Neural cell (in vitro differentiated cells): ENCODE results near the gene ACTN1. TPM values are rescaled to one million over a fixed set of nuclear protein-coding genes. Genes with fewer than 3 reads are reported as not detected.
"Not testable (repeated sequence)": the region's sequence is repeated elsewhere in the genome, so short reads cannot be mapped to it uniquely, and the experiment has no call there.

ENCODE experiments used
- H2AFZ ChIP-seq: fragments of 200-600, 300-800 bp; sonication (generic), shearing (Covaris generic); 2 replicates; pipeline ENCODE4 v1.6.0; 2014; ENCODE audit warnings: low read depth, mild to moderate bottlenecking, antibody characterized with exemption, low read length, moderate library complexity
- H3F3A ChIP-seq: fragments of 200-600 bp; shearing (Covaris generic); 2 replicates; pipeline ENCODE4 v1.6.1; 2016; ENCODE audit warnings: mild to moderate bottlenecking, moderate library complexity, mixed read lengths, antibody characterized with exemption, low read length; ENCODE audit not compliant: insufficient read depth, poor library complexity, severe bottlenecking
- H3K27ac ChIP-seq: fragments of 200-600, 300-800 bp; sonication (generic), shearing (Covaris generic); 2 replicates; pipeline ENCODE4 v1.5.1; 2014; ENCODE audit warnings: mild to moderate bottlenecking, low read length, moderate library complexity
- H3K27me3 ChIP-seq: fragments of 300-800, 200-600 bp; sonication (generic), shearing (Covaris generic); 2 replicates; pipeline ENCODE4 v1.6.0; 2014; ENCODE audit warnings: mild to moderate bottlenecking, low read depth, low read length, moderate library complexity; ENCODE audit not compliant: insufficient read depth
- H3K36me3 ChIP-seq: fragments of 300-800, 200-600 bp; sonication (generic), shearing (Covaris generic); 2 replicates; pipeline ENCODE4 v1.5.1; 2014; ENCODE audit warnings: mild to moderate bottlenecking, antibody characterized with exemption, low read length, moderate library complexity; ENCODE audit not compliant: insufficient read depth
- H3K4me2 ChIP-seq: fragments of 300-800, 200-600 bp; sonication (generic), shearing (Covaris generic); 2 replicates; pipeline ENCODE4 v1.6.0; 2014; ENCODE audit warnings: mild to moderate bottlenecking, low read length
- H3K4me3 ChIP-seq: fragments of 300-800, 200-600 bp; sonication (generic), shearing (Covaris generic); 2 replicates; pipeline ENCODE4 v1.5.1; 2014; ENCODE audit warnings: mild to moderate bottlenecking, low read length, moderate library complexity
- H3K79me2 ChIP-seq: fragments of 200-600 bp; shearing (Covaris generic); replicated peaks from 2 replicates; pipeline ENCODE4 v1.6.0; 2014; ENCODE audit warnings: mild to moderate bottlenecking, low read length, moderate library complexity; ENCODE audit not compliant: insufficient read depth
- H3K9ac ChIP-seq: fragments of 300-800, 200-600 bp; sonication (generic), shearing (Covaris generic); 2 replicates; pipeline ENCODE4 v1.6.1; 2016; ENCODE audit warnings: mild to moderate bottlenecking, low read length, mixed read lengths
- H3K9me2 ChIP-seq: fragments of 200-600 bp; shearing (Covaris generic); 2 replicates; pipeline ENCODE4 v1.6.1; 2016; ENCODE audit warnings: mild to moderate bottlenecking, low read length, mixed read lengths; ENCODE audit not compliant: insufficient read depth
- H3K9me3 ChIP-seq: fragments of 200-600, 300-800 bp; sonication (generic), shearing (Covaris generic); 2 replicates; pipeline ENCODE4 v1.6.1; 2016; ENCODE audit warnings: mild to moderate bottlenecking, mixed run types, low read length, moderate library complexity, mixed read lengths
- H4K20me1 ChIP-seq: fragments of 200-600 bp; shearing (Covaris generic); 2 replicates; pipeline ENCODE4 v1.6.1; 2016; ENCODE audit warnings: mild to moderate bottlenecking, mixed run types; ENCODE audit not compliant: insufficient read depth
- CTCF ChIP-seq: fragments of 450-650 bp; IDR thresholded peaks from 2 replicates; pipeline ENCODE4 v1.5.1; 2014; ENCODE audit warnings: antibody characterized with exemption, mild to moderate bottlenecking, moderate library complexity; ENCODE audit not compliant: poor library complexity, severe bottlenecking
- EP300 ChIP-seq: fragments of 450-650 bp; conservative IDR thresholded peaks from 2 replicates; pipeline ENCODE4 v1.6.1; 2014; ENCODE audit warnings: antibody characterized with exemption, mild to moderate bottlenecking, moderate library complexity; ENCODE audit not compliant: poor library complexity, severe bottlenecking
- EZH2 ChIP-seq: fragments of 200-600, 300-800 bp; shearing (Covaris generic), sonication (generic); IDR thresholded peaks from 2 replicates; pipeline ENCODE4 v1.6.1; 2014; ENCODE audit warnings: antibody characterized with exemption, low read length, borderline replicate concordance, mild to moderate bottlenecking; ENCODE audit not compliant: insufficient read depth, poor library complexity, severe bottlenecking
- MXI1 ChIP-seq: fragments of 450-650 bp; conservative IDR thresholded peaks from 2 replicates; pipeline ENCODE4 v1.6.1; 2014; ENCODE audit warnings: antibody characterized with exemption, mild to moderate bottlenecking; ENCODE audit not compliant: poor library complexity, severe bottlenecking
- POLR2AphosphoS5 ChIP-seq: IDR thresholded peaks from 2 replicates; pipeline ENCODE4 v1.6.1; 2012
- RAD21 ChIP-seq: fragments of 450-650 bp; conservative IDR thresholded peaks from 2 replicates; pipeline ENCODE4 v1.6.1; 2014; ENCODE audit warnings: antibody characterized with exemption, mild to moderate bottlenecking, moderate library complexity
- SMC3 ChIP-seq: fragments of 450-650 bp; conservative IDR thresholded peaks from 2 replicates; pipeline ENCODE4 v1.6.1; 2014; ENCODE audit warnings: antibody characterized with exemption, mild to moderate bottlenecking, moderate library complexity; ENCODE audit not compliant: poor library complexity
- TAF1 ChIP-seq: IDR thresholded peaks from 2 replicates; pipeline ENCODE4 v1.6.1; 2012; ENCODE audit warnings: low read depth
- polyA plus RNA-seq: library from polyadenylated mRNA; depleted of rRNA; stranded (reverse); fragments of >200 nt; gene quantifications from 2 replicates; pipeline ENCODE4 v1.2.3, GENCODE V29; 2014
- TF ChIP-seq, protein P1 (sequence below): IDR thresholded peaks from 2 replicates; pipeline ENCODE4 v1.6.1; 2012; ENCODE audit warnings: borderline replicate concordance

Gene ACTN1
- polyA plus RNA-seq, 1 donor from 2014 or later: 10.8 TPM

DNA sequence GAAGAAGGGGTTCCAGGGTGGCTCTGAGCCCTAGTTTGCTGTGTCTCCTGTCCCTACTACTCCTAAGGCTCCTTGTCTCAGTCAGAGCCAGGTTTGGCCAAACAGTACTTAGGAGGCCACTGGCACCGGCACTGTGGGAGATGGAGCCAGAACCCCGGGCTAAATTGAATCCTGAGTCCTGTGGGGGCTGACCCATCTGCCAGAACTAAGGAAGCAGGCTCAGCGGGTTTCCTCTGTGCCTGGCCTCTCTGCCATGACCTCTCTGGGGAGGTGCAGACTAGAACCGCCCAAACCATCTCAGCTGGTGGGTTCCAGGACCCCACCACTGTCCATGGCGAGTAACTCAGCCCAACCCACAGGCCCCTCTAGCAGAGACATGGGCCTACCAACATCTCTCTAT, 5.5 kb downstream of the ACTN1 start:
- peaks cover 40% of the 10 kb centered on the region for H3K79me2 ChIP-seq
- no peak overlapping the region for H3K4me2 ChIP-seq
- H3K9me2 ChIP-seq: no peaks in the 10 kb centered on the region
- no peak overlapping the region for H3K9ac ChIP-seq
- H3F3A ChIP-seq: no peaks in the 10 kb centered on the region
- no peaks in the 10 kb centered on the region for H3K9me3 ChIP-seq
- H4K20me1 ChIP-seq: no peaks in the 10 kb centered on the region
- H3K27me3 ChIP-seq: no peaks in the 10 kb centered on the region
- H3K4me3 ChIP-seq: no peak overlapping the region
- TF ChIP-seq, protein P1, sequence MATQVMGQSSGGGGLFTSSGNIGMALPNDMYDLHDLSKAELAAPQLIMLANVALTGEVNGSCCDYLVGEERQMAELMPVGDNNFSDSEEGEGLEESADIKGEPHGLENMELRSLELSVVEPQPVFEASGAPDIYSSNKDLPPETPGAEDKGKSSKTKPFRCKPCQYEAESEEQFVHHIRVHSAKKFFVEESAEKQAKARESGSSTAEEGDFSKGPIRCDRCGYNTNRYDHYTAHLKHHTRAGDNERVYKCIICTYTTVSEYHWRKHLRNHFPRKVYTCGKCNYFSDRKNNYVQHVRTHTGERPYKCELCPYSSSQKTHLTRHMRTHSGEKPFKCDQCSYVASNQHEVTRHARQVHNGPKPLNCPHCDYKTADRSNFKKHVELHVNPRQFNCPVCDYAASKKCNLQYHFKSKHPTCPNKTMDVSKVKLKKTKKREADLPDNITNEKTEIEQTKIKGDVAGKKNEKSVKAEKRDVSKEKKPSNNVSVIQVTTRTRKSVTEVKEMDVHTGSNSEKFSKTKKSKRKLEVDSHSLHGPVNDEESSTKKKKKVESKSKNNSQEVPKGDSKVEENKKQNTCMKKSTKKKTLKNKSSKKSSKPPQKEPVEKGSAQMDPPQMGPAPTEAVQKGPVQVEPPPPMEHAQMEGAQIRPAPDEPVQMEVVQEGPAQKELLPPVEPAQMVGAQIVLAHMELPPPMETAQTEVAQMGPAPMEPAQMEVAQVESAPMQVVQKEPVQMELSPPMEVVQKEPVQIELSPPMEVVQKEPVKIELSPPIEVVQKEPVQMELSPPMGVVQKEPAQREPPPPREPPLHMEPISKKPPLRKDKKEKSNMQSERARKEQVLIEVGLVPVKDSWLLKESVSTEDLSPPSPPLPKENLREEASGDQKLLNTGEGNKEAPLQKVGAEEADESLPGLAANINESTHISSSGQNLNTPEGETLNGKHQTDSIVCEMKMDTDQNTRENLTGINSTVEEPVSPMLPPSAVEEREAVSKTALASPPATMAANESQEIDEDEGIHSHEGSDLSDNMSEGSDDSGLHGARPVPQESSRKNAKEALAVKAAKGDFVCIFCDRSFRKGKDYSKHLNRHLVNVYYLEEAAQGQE: no peak
- TF ChIP-seq TAF1: no peak
- TF ChIP-seq RAD21: no peak
- no peak for TF ChIP-seq CTCF
- no peak for TF ChIP-seq EP300
- no peak overlapping the region for H2AFZ ChIP-seq
- H3K36me3 ChIP-seq: no peaks in the 10 kb centered on the region
- H3K27ac ChIP-seq: no peak overlapping the region

GRCh38 chr14:68973219-68973565, 5.9 kb downstream of the ACTN1 start:
- not testable (repeated sequence) for H3K36me3 ChIP-seq, H3K9ac ChIP-seq, H3K9me3 ChIP-seq, H3K4me3 ChIP-seq, H3K4me2 ChIP-seq, H3K9me2 ChIP-seq, H4K20me1 ChIP-seq, H2AFZ ChIP-seq, H3K27me3 ChIP-seq, H3K27ac ChIP-seq, H3F3A ChIP-seq
- peaks cover 44% of the 10 kb centered on the region for H3K79me2 ChIP-seq

DNA sequence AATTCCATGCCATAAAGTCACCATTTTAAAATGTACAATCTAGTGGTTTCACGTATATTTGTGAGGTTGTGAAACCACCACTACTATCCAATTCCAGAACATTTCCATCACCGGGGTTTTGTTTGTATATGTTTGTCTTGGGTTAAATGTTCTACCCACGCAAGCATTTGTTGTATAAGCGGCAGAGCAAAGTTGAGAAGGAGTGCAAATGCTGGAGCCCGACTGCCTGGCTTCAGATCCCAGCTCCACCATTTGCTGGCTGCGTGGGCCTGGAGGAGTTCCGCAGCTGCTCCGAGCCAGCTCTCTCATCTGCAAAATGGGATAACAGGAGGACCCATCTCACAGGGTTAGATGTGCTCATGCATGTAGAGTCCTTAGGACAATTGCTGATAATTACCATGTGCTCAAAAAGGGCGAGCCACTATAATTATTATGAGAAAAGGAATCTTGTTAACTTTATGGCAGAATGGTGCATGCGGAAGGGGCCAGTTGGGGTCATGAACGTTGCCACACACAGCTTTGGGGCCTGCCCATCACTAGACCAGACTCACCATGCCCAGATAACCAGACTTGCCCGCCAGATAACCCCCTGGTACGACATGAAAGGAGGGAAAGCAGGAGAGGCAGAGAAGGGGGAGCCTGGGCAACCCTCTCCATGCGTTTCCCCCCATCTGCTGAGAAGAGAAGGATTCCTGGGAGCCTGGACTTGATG, 6.4 kb downstream of the ACTN1 start:
- no peaks in the 10 kb centered on the region for H3K9me2 ChIP-seq
- no peak overlapping the region for H3K9ac ChIP-seq
- no peaks in the 10 kb centered on the region for H3K36me3 ChIP-seq
- H3K4me3 ChIP-seq: no peak overlapping the region
- no peaks in the 10 kb centered on the region for H3K27me3 ChIP-seq
- no peak overlapping the region for H3K4me2 ChIP-seq
- H4K20me1 ChIP-seq: no peaks in the 10 kb centered on the region
- H3K9me3 ChIP-seq: no peaks in the 10 kb centered on the region
- peaks cover 44% of the 10 kb centered on the region for H3K79me2 ChIP-seq
- H3F3A ChIP-seq: no peaks in the 10 kb centered on the region
- H2AFZ ChIP-seq: no peak overlapping the region
- no peak for TF ChIP-seq TAF1
- no peak for TF ChIP-seq CTCF
- no peak for TF ChIP-seq EP300
- no peak for TF ChIP-seq RAD21
- no peak for TF ChIP-seq POLR2AphosphoS5
- no peak for TF ChIP-seq EZH2
- TF ChIP-seq MXI1: no peak
- TF ChIP-seq SMC3: no peak
- TF ChIP-seq, protein P1: no peak
- H3K27ac ChIP-seq: no peak overlapping the region
